HG03039 (cell line): ENCODE data around the gene IFITM10.

Experiments
- ATAC-seq: cut with Tn5 transposase; IDR thresholded peaks from one replicate; pipeline ENCODE4 v1.9.1; 2021; ENCODE audit warnings: mild to moderate bottlenecking, moderate library complexity; ENCODE audit not compliant: unreplicated experiment

IFITM10 gene

GRCh38 chr11:1750481-1750839 is at the start of gene IFITM10:
Gene IFITM10, minus strand, starts transcription at chr11:1750595. Its CDS starts 153 bp downstream, at chr11:1750442.
- ATAC-seq = no peak

- no peak for ATAC-seq
Measured at GRCh38 chr11:1797391-1798125, 47.2 kb upstream of the IFITM10 start.

- no peak for ATAC-seq
Measured at GRCh38 chr11:1796413-1797011, 46.1 kb upstream of the IFITM10 start.

- ATAC-seq = no peak
Measured at GRCh38 chr11:1793081-1793480, 42.7 kb upstream of the IFITM10 start.

- no peak for ATAC-seq
Measured at GRCh38 chr11:1792461-1792860, 42.1 kb upstream of the IFITM10 start.

DNA sequence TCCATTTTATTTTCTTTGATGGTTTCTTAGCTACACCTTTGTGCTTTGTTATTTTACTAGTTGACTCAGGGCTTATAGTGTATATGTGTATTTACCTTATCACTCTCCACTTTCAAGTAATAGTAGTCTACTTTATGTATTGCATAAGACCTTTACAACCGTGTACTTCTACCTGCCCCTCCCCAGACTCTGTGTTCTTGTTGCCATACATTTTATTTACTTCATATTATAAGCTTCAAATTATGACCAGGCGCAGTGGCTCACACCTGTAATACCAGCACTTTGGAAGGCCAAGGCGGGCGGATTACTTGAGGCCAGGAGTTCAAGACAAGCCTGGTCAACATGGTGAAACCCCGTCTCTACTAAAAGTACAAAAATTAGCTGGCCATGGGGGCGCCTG is 41.5 kb upstream of the IFITM10 start:
- ATAC-seq = no peak

DNA sequence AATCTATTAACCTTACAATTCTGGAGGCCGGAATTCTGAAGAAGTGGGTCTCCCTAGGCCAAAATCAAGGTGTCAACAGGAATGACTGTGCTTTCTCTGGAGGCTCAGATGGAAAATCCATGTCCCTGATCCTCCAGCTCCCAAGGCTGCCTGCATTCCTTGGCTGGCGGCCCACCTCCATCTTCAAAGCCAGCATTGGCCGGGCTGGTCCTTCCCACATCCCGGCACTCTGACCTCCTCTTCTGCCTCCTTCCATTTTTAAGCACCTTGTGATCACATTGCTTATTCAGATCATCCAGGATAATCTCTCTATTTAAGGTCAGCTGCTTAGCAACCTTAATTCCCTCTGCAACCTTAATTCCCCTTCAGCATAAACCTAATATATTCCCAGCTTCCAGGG is 36.1 kb upstream of the IFITM10 start:
- no peak for ATAC-seq

DNA sequence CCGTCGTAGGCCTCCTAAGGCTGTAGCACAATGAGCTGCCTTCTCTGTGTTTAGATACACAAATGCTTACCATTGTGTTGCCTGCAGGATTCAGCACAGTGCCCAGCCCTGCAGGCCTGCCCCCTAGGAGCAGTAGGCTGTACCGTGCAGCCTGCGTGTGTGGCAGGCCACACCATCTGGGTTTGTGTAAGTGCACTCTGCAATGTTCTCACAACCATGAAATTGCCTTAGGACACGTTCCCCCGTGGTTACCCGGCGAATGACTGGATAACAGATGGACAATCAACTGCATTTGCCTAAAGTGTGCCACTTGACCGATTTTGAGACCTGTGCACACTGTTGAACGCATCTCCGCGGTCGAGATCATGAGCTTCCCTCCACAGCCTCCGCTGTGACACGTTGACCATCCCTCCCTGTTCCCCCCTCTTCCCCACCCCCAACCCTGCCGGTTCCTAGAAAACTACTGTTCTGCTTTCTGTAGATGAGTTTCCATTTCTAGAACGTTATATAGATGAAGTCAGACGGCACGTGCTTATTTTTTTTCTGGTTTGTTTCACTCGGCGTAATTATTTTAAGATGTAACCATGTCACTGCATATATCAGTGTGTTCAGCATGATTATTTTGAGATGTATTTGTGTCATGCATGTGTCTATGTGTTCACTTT is 35.5 kb upstream of the IFITM10 start:
- ATAC-seq = no peak

DNA sequence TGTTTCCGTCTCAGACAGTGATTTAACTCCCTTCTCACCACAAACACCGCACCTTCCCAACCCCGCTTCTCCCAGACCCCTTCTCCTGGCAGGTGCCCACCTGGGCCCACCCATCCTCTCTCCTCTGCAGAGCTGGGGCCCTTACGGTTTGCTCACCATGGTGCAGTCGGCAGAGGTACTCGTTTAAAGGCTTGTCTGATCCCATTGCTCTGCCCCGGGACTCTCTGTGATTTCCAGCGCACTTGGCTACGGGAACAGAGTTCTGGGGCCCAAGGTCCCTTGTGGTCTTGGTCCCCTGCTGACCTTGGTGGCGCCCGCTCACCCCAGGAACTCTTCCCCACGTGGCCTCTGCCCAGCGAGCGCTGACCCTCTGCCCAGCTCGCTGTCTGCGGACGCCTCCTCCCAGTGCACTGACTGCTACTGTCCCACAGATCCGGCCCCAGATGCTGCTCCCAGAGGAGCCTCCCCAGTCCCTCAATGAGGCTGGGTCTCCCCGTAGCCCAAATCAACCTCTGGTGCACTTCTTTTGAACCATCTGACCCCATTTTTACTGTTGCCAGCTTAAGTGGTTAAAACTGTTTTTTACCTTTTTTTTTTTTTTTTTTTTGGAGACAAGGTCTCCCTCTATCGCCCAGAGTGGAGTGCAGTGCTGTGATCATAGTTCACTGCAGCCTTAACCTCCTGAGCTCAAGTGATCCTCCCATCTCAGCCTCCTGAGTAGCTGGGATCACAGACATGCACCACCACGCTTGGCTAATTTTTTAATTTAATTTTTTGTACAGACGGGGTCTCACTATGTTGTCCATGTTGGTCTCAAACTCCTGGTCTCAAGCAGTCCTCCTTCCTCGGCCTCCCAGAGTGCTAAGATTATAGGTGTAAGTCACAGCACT is 34.6 kb upstream of the IFITM10 start:
- ATAC-seq = no peak

GRCh38 chr11:1783725-1784529 is 33.5 kb upstream of the IFITM10 start:
- ATAC-seq = no peak

- no peak for ATAC-seq
Measured at GRCh38 chr11:1782831-1783724, 32.7 kb upstream of the IFITM10 start.

- ATAC-seq = no peak
Measured at GRCh38 chr11:1782031-1782590, 31.7 kb upstream of the IFITM10 start.

GRCh38 chr11:1781593-1781975 is 31.2 kb upstream of the IFITM10 start:
- no peak for ATAC-seq

- no peak for ATAC-seq
Measured at GRCh38 chr11:1780700-1781592, 30.6 kb upstream of the IFITM10 start.

DNA sequence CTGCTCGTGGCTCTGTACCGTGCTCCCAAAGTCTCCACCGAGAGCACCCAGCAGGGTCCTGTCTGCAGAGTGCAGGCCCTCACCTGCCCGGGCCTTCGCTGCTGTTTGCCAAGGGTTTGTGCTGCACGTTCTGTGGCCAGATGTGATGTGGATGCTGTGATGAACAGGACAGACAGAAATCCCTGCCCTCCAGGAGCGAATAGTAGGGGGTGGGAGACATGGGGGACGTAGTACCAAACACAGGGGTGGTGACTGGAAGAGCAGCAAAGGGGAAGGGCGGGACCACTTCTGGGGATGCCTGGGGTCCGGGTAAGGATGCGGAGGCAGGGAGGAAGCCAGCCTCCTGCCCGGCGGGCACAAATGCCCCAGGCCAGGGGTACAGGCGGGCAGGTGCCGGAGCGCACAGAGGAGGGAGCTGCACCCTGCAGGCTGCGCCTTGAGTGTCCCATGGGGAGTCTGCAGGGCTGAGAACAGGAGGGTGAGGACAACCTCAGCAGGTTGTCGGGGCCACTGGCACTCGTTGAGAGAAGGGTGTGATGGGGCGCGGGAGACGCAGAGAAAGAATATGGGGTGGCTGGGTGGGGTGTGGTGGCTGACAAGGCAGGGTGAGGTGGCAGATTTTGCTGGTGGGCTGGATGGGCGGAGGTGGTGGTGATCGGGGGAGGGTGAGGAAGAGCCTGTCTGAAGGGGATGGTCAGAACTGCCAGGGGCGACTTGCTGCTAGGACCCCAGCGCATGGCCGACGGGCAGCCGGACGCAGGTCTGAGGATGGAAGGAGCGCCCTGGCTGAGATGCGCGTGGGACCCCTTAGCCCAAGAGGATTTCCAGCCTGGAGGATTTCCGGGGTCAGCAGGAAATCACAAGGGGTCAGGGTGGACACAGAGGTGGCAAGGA is 29.7 kb upstream of the IFITM10 start:
- ATAC-seq = no peak

DNA sequence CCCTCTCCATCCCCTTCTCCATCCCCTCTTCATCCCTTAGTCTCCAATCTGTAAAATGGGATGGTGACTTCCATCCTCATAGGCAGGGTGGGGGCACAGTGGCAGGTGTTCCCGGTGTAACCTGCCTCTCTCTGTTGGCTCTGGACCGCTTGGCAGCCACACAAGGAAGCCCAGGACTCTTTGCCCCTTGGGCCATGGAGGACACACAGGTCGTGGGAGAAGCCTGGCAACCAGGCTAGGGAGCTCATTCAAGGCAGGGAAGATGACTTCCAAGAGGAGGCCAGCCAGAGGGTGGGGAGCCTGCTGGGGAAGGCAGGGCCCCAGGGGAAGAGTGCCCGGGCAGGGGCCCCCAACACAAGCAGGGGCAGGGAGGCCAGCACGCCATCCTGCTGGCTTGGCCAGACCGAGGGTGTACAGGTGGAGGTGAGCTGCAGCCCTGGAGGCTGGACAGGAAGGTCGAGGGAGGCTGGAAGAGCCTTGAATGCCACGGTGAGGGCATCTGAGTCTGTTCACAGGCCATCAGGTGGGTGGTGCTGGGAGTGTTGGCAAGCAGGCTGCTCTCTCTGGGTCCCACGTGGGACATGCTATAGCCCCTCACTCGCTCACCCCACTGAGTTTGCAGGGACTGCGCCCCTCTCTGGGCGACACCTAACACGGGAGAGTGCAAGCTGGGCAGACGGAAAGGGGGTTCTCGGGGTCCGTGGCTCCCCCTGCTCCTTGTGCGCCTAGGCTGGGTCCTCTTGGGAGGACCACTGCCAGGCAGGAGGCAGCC is 28.8 kb upstream of the IFITM10 start:
- no peak for ATAC-seq
